HepG2 (cell line): Measurements from ENCODE around the gene PROKR1. TPM values are rescaled to one million over a fixed set of nuclear protein-coding genes. Genes with fewer than 3 reads are reported as not detected.

Experiments used
- BATF2 ChIP-seq: sonication (generic); formaldehyde crosslinking; IDR thresholded peaks from 2 replicates; pipeline ENCODE4 v1.8.0; 2022; ENCODE audit warnings: mild to moderate bottlenecking, missing genetic modification reagents, moderate library complexity
- CREB1 ChIP-seq, 2 experiments: fragments of 450-650 bp in 1 of 2; IDR thresholded peaks; 2 replicates each; pipeline ENCODE4 v1.6.1; 2016 to 2017; ENCODE audit warnings: control low read depth in 1 of 2, mild to moderate bottlenecking in 1 of 2, missing compliant biosample characterization in 1 of 2, missing genetic modification characterization in 1 of 2
- CTCF ChIP-seq: sonication (generic); formaldehyde crosslinking; IDR thresholded peaks from 2 replicates; pipeline ENCODE4 v1.5.0; 2020; ENCODE audit warnings: mild to moderate bottlenecking, missing genetic modification reagents, moderate library complexity
- HNRNPH1 ChIP-seq: fragments of 200-400 bp; formaldehyde crosslinking; optimal IDR thresholded peaks from 2 replicates; pipeline ENCODE3; 2017; ENCODE audit warnings: mild to moderate bottlenecking, low read depth, low read length
- MAF1 ChIP-seq: sonication (generic); formaldehyde crosslinking; IDR thresholded peaks from 2 replicates; pipeline ENCODE4 v1.5.0; 2020; ENCODE audit warnings: missing genetic modification reagents, borderline replicate concordance
- MATR3 ChIP-seq: sonication (generic); formaldehyde crosslinking; IDR thresholded peaks from 2 replicates; pipeline ENCODE4 v1.4.0; 2020; ENCODE audit warnings: missing genetic modification reagents
- RARG ChIP-seq: sonication (generic); formaldehyde crosslinking; IDR thresholded peaks from 2 replicates; pipeline ENCODE4 v1.4.0; 2020; ENCODE audit warnings: low read depth, mild to moderate bottlenecking, missing genetic modification reagents
- SMC3 ChIP-seq: IDR thresholded peaks from 2 replicates; pipeline ENCODE4 v1.6.1; 2011; ENCODE audit warnings: low read length, improper control_type of control experiment
- SOX13 ChIP-seq, 3 experiments: fragments of 450-650 bp in 1 of 3; sonication (generic) in 1 of 3; formaldehyde crosslinking in 1 of 3; IDR thresholded peaks in 2 of 3; conservative IDR thresholded peaks in 1 of 3; 2 replicates each; pipeline versions ENCODE4 v1.5.0 to v1.6.1; 2016 to 2020; ENCODE audit warnings: antibody characterized with exemption in 1 of 3, mild to moderate bottlenecking in 1 of 3, missing compliant biosample characterization in 1 of 3, missing genetic modification reagents in 1 of 3, moderate library complexity in 1 of 3
- SOX6 ChIP-seq, 2 experiments: fragments of 450-650 bp in 1 of 2; sonication (generic) in 1 of 2; formaldehyde crosslinking in 1 of 2; IDR thresholded peaks; 2 replicates each; pipeline versions ENCODE4 v1.4.0 to v1.6.1; 2017 to 2020; ENCODE audit warnings: antibody characterized with exemption in 1 of 2, mild to moderate bottlenecking in 1 of 2, missing genetic modification reagents in 1 of 2
- THAP9 ChIP-seq: sonication (generic); formaldehyde crosslinking; IDR thresholded peaks from 2 replicates; pipeline ENCODE4; 2020; ENCODE audit warnings: missing genetic modification reagents, mild to moderate bottlenecking, borderline replicate concordance
- XRCC5 ChIP-seq: fragments of 200-400 bp; formaldehyde crosslinking; optimal IDR thresholded peaks from 2 replicates; pipeline ENCODE3; 2017; ENCODE audit warnings: mild to moderate bottlenecking, low read length
- ZGPAT ChIP-seq: IDR thresholded peaks from 2 replicates; pipeline ENCODE4 v1.6.1; 2016; ENCODE audit warnings: mild to moderate bottlenecking
- ZNF10 ChIP-seq: sonication (generic); formaldehyde crosslinking; IDR thresholded peaks from 2 replicates; pipeline ENCODE4 v1.4.0; 2020; ENCODE audit warnings: mild to moderate bottlenecking, low read depth, missing genetic modification reagents, borderline replicate concordance
- ZNF275 ChIP-seq: sonication (generic); formaldehyde crosslinking; IDR thresholded peaks from 2 replicates; pipeline ENCODE4 v1.8.0; 2022; ENCODE audit warnings: missing genetic modification reagents, mild to moderate bottlenecking, inconsistent platforms, borderline replicate concordance
- ZNF282 ChIP-seq: fragments of 450-650 bp; IDR thresholded peaks from 2 replicates; pipeline ENCODE4 v1.6.1; 2018; ENCODE audit not compliant: partially characterized antibody
- ZSCAN21 ChIP-seq: sonication (generic); formaldehyde crosslinking; IDR thresholded peaks from 2 replicates; pipeline ENCODE4 v1.8.0; 2022; ENCODE audit warnings: mild to moderate bottlenecking, missing genetic modification reagents, moderate library complexity, borderline replicate concordance
- polyA plus RNA-seq, 8 experiments: library from polyadenylated mRNA; depleted of rRNA in 3 of 8; stranded (reverse) in 7 of 8; unstranded in 1 of 8; fragments of >200 nt; fragmentation: Illumina TruSeq in 4 of 8; extraction: Trizol in 4 of 8; gene quantifications; 2 replicates each; pipeline versions ENCODE4 v1.2.1 to v1.2.3, GENCODE V29; 2011 to 2016; ENCODE audit warnings: low read depth in 4 of 8, missing spikeins in 1 of 8, mixed read lengths in 1 of 8; ENCODE audit not compliant: insufficient read depth in 1 of 8
- total RNA-seq, 5 experiments: library from RNA; depleted of rRNA; stranded (reverse); fragments of >200 nt; fragmentation: Illumina TruSeq; extraction: Trizol; gene quantifications; 2 replicates each; pipeline ENCODE4 v1.2.3, GENCODE V29; 2016; ENCODE audit warnings: low read depth in 1 of 5

The PROKR1 gene
- total and polyA plus RNA-seq, 2 of the 13 experiments (the other 11 are each of a cell fraction or from before 2014, with no cell fraction given) = not detected

DNA sequence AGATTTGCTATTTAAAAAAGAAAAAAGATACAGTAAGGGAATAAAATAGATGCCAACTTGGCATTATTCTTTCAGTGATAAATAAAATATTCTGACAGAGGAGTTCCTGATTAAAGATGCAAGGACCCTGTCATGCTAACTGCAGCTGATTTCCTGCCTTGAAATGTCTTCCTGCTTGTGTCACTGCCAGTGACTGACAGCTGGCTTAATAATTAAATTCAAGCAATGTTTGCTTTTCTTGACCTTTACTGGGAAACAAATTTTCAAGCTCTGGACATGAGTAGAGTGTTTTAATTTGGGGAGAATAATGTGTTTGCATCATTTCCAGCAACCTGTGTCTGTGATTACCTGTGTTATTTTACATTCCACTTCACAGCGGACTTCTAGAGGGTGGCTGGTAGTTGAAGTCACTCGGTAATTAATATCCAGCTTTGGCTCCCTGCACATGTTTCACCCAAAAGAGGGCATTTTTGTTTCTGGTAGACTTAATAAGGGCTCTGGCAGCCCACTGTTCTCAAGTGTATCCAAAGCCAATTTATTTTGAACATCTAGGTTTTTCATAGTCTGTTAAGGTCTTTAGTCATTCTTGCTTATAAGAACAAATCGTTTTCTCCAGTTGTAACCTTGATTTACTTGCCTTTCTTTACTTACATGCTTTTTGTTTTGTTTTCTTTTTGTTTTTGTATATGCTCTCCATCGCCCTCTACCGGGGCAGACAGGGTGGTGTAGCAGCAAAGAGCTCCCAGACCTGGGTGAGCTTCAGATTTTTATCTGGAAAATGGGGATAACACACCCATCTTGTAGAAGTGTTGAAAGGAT, 48.5 kb upstream of the PROKR1 start (continued):
- TF ChIP-seq SMC3 (peak; percentile 75), ZNF282 (no peak), ZNF275 (CRISPR knock-in tag) (no peak), CTCF (CRISPR knock-in tag) (peak; percentile 65), MAF1 (CRISPR knock-in tag) (no peak), BATF2 (no peak), SOX13 (IDR thresholded peaks at IDR 0.05) (no peak), SOX13 (CRISPR knock-in tag; conservative IDR thresholded peaks at IDR 0.05 in 1 of 2, IDR thresholded peaks at IDR 0.05 in 1 of 2) (peak in 1 of 2 experiments; percentile 21; a peak in 1 of 4 replicates), XRCC5 (peak; percentile 27), ZGPAT (CRISPR knock-in tag) (0 out of 2 replicates have a peak, but pooled peaks have one; percentile 35), ZNF10 (CRISPR knock-in tag) (no peak), HNRNPH1 (no peak), SOX6 (IDR thresholded peaks at IDR 0.05) (no peak), SOX6 (CRISPR knock-in tag; IDR thresholded peaks at IDR 0.05) (peak; percentile 56; the same call in 1 of the 2 replicates), RARG (CRISPR knock-in tag) (no peak), ZSCAN21 (no peak), THAP9 (CRISPR knock-in tag) (no peak), CREB1 (IDR thresholded peaks at IDR 0.05) (no peak), CREB1 (CRISPR knock-in tag; IDR thresholded peaks at IDR 0.05) (peak; percentile 56; the same call in 1 of the 2 replicates), MATR3 (no peak)
